ENCODE results near the gene ZNF516. TPM values are rescaled to one million over a fixed set of nuclear protein-coding genes. Genes with fewer than 3 reads are reported as not detected.

ZNF516 gene
- total and polyA plus RNA-seq, 10 of the 15 experiments (the other 5 are each of a cell fraction or from before 2014, with no cell fraction given) = 2.0 to 32.0 (median 8.3) TPM

GRCh38 chr18:76397631-76398030, 97.4 kb downstream of the ZNF516 start:
- ATAC-seq (no peak), DNase-seq (ENCODE audit: low read depth, low spot score) (no peak), FAIRE-seq (no peak)
- Histone ChIP-seq H3K9me3 (replicated peaks; ENCODE audit: control insufficient read depth, insufficient read depth, low read length) (no peaks in the 10 kb centered on the region), H3K27me3 (replicated peaks in 1 of 2; ENCODE audit: control insufficient read depth in 2 of 2, insufficient read depth in 2 of 2, low read length in 1 of 2) (no peaks in the 10 kb centered on the region), H3K27ac (ENCODE audit: control insufficient read depth, insufficient read depth) (no peak overlapping the region), H3K4me3 (no peak overlapping the region), H3K79me2 (ENCODE audit: control insufficient read depth, insufficient read depth, low read length) (peaks cover 5% of the 10 kb centered on the region), H3K9ac (ENCODE audit: control insufficient read depth, insufficient read depth, low read length) (no peak overlapping the region), H3K36me3 (ENCODE audit: control insufficient read depth in 2 of 2, insufficient read depth in 2 of 2, low read length in 1 of 2) (peaks cover 0 to 2% of the 10 kb centered on the region in 2 experiments; a peak in 2 of 4 replicates), H4K20me1 (ENCODE audit: control insufficient read depth, insufficient read depth) (no peaks in the 10 kb centered on the region), H3K4me1 (ENCODE audit: control insufficient read depth, insufficient read depth, low read length) (no peaks in the 10 kb centered on the region), H3K4me2 (ENCODE audit: control insufficient read depth, insufficient read depth) (no peak overlapping the region), H2AFZ (ENCODE audit: control insufficient read depth, low read depth, low read length) (no peak overlapping the region)
- SMC1A ChIA-PET (ENCODE audit: uncharacterized antibody, unreplicated experiment) = interaction anchor here (1.0 to 4.3 kb wide), 5 partner anchors 33 to 312 kb away, joined by 3 to 22 read pairs (median 6); no protein-coding TSS in a partner anchor
- 56% methylated on average over 5 of the region's 5 CpGs for WGBS (ENCODE audit: insufficient coverage, insufficient replicate concordance, low lambda C conversion rate, missing lambda C conversion rate)
- POLR2A ChIA-PET = no interaction called here
- RAD21 ChIA-PET (ENCODE audit: unreplicated experiment) = interaction anchor here (0.6 to 2.2 kb wide), 3 partner anchors 13 to 312 kb away, joined by 3 to 16 read pairs (median 4); no protein-coding TSS in a partner anchor
- intact Hi-C loops (cut with micrococcal nuclease; ENCODE audit: unreplicated experiment) (loop anchor here (2.0 kb wide), 1 partner anchor 29 kb away; no protein-coding TSS in a partner anchor), in situ Hi-C loops (cut with MboI) (loop anchor here (5.0 kb wide), 1 partner anchor 310 kb away; no protein-coding TSS in a partner anchor)
- BruUV-seq (replicated peaks) = no TSS peak
- CTCF ChIA-PET = interaction anchor here (0.6 to 6.3 kb wide), 16 partner anchors 12 to 1111 kb away, joined by 3 to 72 read pairs (median 4); no protein-coding TSS in a partner anchor
- TF ChIP-seq ASH2L (IDR thresholded peaks at IDR 0.05; ENCODE audit: borderline replicate concordance, low read depth) (no peak), ZNF687 (IDR thresholded peaks at IDR 0.05) (no peak), KAT2A (conservative IDR thresholded peaks at IDR 0.05; ENCODE audit: control insufficient read depth, low read depth, low read length) (no peak), TCF3 (IDR thresholded peaks at IDR 0.05; ENCODE audit: borderline replicate concordance, insufficient read depth, low read depth, low read length) (no peak), BCLAF1 (IDR thresholded peaks at IDR 0.05) (no peak), CHD4 (IDR thresholded peaks at IDR 0.05) (no peak), ZNF622 (IDR thresholded peaks at IDR 0.05) (no peak), CEBPZ (IDR thresholded peaks at IDR 0.05; ENCODE audit: low read depth, low read length) (no peak), SMC3 (IDR thresholded peaks at IDR 0.05; ENCODE audit: borderline replicate concordance, low read length) (no peak), SREBF1 (IDR thresholded peaks at IDR 0.05; ENCODE audit: low read length) (no peak), NFXL1 (IDR thresholded peaks at IDR 0.05; ENCODE audit: borderline replicate concordance) (no peak)

Data from GM12878 (cell line).